Measurements from ENCODE around the gene SLC27A1.

SLC27A1 gene

GRCh38 chr19:17455308-17456123 is 14.8 kb upstream of the SLC27A1 start:
- no peak for DNase-seq (ENCODE audit: extremely low spot score)
- POLR2A ChIA-PET: no interaction called here
- CTCF ChIA-PET: interaction anchor here (1.6 to 2.5 kb wide), 2 partner anchors 11 to 12 kb away, joined by 7 to 9 read pairs; no protein-coding TSS in a partner anchor
- no peak for TF ChIP-seq CTCF (IDR thresholded peaks at IDR 0.05; ENCODE audit: control extremely low read depth, extremely low read depth, low read depth, missing control alignments)

- POLR2A ChIA-PET: no interaction called here
Observed at GRCh38 chr19:17456127-17456526, 14.2 kb upstream of the SLC27A1 start.

GRCh38 chr19:17457616-17458015 is 12.7 kb upstream of the SLC27A1 start:
- DNase-seq (ENCODE audit: extremely low spot score): no peak
- ChIA-PET POLR2A (no interaction called here), CTCF (interaction anchor here (2.5 kb wide), 1 partner anchor 9 kb away, joined by 9 read pairs; no protein-coding TSS in a partner anchor)
- TF ChIP-seq CTCF (IDR thresholded peaks at IDR 0.05; ENCODE audit: control extremely low read depth, extremely low read depth, low read depth, missing control alignments): no peak

More at GRCh38 chr19:17456127-17456526, 14.2 kb upstream of the SLC27A1 start:
- no peak for TF ChIP-seq CTCF (IDR thresholded peaks at IDR 0.05; ENCODE audit: control extremely low read depth, extremely low read depth, low read depth, missing control alignments)
- CTCF ChIA-PET: interaction anchor here (2.5 kb wide), 1 partner anchor 10 kb away, joined by 9 read pairs; no protein-coding TSS in a partner anchor
- no peak for DNase-seq (ENCODE audit: extremely low spot score)

- ChIA-PET POLR2A (no interaction called here), CTCF (interaction anchor here (0.8 to 2.9 kb wide), 2 partner anchors 38 to 64 kb away, joined by 3 to 10 read pairs; no protein-coding TSS in a partner anchor)
- DNase-seq (ENCODE audit: extremely low spot score): no peak
- no peak for TF ChIP-seq CTCF (IDR thresholded peaks at IDR 0.05; ENCODE audit: control extremely low read depth, extremely low read depth, low read depth, missing control alignments)
Observed at GRCh38 chr19:17458970-17459369, 11.4 kb upstream of the SLC27A1 start.

- no peak for DNase-seq (ENCODE audit: extremely low spot score)
- no peak for TF ChIP-seq CTCF (IDR thresholded peaks at IDR 0.05; ENCODE audit: control extremely low read depth, extremely low read depth, low read depth, missing control alignments)
- CTCF ChIA-PET: interaction anchor here (1.1 to 2.9 kb wide), 2 partner anchors 36 to 65 kb away, joined by 3 to 10 read pairs; no protein-coding TSS in a partner anchor
- POLR2A ChIA-PET: interaction anchor here (0.6 kb wide), 1 partner anchor 791 kb away, joined by 3 read pairs; no protein-coding TSS in a partner anchor
Observed at GRCh38 chr19:17460372-17461230, 9.7 kb upstream of the SLC27A1 start, which contains the start of gene NXNL1. TSS of gene NXNL1 (minus strand) at chr19:17460926. CDS start at chr19:17460869, 57 bp downstream.

GRCh38 chr19:17466487-17466850 is 3.9 kb upstream of the SLC27A1 start:
- DNase-seq (ENCODE audit: extremely low spot score): no peak
- POLR2A ChIA-PET: no interaction called here
- TF ChIP-seq CTCF (IDR thresholded peaks at IDR 0.05; ENCODE audit: control extremely low read depth, extremely low read depth, low read depth, missing control alignments): no peak
- CTCF ChIA-PET: interaction anchor here (0.7 to 5.4 kb wide), 23 partner anchors 8 to 300 kb away, joined by 3 to 31 read pairs (median 4); partner anchors contain the start of genes BST2, CCDC194, MVB12A and TMEM221
